Activated CD4-positive, CD25-positive, alpha-beta regulatory T cell treated with anti-CD3 and anti-CD28 coated beads, Interleukin-2, amount 50 U/mL, for 16 hours (primary cell): ENCODE results near the gene P2RX3.
"Not testable (repeated sequence)": the region's sequence is repeated elsewhere in the genome, so short reads cannot be mapped to it uniquely, and the experiment has no call there.

ENCODE experiments used
- DNase-seq: peaks from one replicate; pipeline ENCODE4 v3.0.0-alpha.2; 2020; ENCODE audit warnings: low read depth, low spot score

Gene P2RX3

DNA sequence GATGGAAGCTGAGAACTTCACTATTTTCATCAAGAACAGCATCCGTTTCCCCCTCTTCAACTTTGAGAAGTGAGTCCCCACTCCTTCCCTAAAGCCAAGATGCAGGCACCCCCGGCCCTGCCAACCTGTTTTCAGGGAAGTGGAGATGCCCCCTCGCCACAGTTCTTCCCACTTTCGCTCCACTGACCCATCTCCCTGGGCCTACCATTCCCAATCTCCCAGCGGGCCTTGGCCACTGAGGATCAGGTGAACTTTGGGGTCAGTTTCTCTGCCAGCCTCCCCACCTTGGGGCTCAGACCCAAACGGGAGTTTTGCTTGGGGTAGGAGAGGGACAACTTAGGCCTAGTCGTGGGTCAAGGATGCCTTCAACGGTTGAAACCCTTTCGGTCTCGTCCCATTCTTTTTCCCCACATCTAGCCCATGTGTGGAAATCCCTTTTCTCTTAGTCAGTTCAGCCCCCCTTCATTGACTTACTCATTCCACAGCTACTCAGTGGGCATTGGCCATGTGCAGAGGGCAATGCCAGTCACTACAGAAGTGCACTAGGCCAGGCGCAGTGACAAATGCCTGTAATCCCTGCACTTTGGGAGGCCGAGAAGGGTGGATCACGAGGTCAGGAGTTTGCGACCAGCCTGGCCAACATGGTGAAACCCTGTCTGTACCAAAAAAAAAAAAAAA lies 10.6 kb downstream of the P2RX3 start:
- no peak for DNase-seq

DNA sequence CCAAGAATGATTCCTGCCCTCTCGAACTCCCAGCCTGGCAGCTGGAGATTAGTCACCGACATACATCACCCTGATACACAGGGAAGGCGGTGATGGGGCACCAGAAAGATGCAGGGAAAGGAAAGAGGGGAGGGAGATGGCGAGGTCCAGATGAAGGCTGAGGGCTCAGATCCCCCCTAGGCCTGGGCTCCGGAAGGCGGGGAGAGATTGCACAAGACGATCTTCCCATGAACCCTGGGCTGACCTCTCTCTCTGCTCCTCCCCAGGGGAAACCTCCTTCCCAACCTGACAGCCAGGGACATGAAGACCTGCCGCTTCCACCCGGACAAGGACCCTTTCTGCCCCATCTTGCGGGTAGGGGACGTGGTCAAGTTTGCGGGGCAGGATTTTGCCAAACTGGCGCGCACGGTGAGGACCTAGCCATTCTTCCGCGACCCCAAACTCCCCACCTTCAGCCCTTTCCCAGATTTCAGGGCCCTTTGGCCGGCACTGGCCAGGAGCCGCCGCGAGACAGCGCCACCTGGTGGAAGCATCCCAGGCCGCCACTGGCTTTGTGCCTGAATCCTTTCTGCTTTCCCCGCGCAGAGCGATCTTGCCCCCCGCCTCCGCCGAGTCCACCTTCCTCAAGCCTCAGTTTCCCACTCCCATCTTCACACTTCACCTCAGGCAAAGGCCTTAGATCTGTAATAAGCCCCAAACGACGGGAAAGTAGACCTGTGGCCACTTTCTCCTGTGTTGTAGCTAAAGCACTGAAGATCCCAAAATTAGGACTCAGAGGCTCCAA lies 11.5 kb downstream of the P2RX3 start:
- peak; percentile 46 for DNase-seq

DNA sequence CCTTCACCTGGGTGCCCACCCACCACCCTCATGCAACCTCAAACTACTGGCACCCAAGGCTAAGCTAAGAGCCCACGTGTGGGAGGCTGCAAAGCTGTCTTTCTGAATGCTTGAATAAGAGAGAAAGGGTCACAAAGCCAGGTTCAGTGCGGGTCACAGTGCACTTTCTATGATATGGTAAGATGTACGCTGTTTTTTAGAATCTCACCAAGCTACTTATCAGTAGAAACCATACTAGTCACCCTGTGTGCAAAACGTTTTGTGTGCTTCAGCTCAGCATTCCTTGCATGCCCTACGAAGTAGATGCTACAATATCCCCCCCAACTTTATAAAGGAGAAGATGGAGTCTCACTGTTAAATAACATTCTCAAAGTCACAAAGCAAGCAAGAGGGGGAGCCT lies 14.9 kb downstream of the P2RX3 start:
- no peak for DNase-seq

DNA sequence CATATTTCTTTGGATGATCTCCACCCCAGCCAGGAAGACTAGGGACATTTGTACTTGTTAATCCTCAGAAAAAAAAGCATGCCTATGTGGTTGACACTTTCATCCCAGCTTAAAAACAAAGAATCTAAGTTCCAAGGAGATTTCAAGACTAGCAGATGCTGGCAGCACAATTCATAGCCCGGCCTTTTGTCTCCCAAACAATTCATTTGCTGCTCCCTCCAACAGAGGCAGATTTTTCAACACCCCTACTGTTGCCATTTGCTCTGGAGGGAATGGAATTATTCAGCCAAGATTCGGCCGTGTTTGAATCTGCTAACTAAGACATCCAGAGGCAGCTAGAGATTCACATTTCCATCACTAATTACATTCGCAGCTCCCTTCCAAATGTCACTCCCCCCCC lies 15.3 kb downstream of the P2RX3 start:
- no peak for DNase-seq

DNA sequence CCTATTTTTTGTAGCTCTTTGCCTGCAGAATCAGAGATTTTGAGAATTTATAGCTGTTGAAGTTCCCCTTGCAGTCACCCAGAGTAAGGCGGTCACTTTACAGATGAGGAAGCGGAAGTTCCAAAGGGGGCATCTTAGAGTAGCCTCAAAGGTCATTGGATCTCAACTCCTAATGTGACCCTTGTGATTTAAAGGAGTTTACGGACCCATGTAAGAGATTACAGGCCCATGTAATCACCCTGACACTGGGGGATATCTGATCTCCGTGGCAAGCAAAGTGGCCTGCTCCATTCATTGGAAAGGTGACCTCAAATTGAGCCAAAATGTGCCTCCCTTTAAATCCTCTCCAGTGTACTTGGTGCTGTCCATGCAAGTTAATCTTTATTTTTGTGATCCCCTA lies 15.7 kb downstream of the P2RX3 start:
- no peak for DNase-seq

DNA sequence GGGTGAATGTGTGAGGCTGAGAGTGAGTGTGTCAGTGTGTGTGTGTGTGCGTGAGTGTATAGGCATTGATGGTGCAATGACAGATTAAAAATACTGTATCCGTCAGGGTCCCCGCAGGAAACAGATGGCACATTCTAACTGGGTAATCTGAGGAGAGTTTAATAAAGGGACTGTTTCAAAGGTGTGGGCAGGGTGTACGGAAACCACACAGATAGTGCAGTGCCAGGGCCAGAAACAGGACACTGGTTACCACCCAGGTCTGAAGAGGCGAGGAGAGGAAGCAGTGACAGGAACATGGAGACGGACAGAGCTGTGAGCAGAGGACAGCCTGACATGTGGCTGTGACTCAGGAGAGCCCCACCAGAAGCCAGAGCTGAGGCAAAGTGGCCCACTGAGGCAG lies 16.5 kb downstream of the P2RX3 start:
- no peak for DNase-seq

DNA sequence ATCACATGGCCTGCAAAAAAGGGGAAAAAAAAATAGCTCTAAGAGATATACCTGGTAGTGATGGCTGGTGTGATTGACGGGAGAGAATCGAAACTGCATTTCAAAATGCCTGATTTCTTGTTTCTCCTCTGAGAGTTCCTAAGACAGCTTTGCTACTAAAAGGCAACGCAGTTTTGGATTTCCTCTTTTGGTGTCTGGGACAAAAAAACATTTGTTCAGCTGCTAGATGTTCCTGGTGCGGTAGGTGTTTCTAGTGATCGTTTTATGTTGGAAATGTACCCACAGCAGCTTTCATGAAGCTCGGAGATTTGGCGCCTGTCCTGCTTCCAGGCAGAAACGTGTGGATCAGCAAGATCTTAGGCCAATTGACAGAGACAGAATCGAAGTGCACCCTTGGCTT lies 18.1 kb downstream of the P2RX3 start:
- no peak for DNase-seq

DNA sequence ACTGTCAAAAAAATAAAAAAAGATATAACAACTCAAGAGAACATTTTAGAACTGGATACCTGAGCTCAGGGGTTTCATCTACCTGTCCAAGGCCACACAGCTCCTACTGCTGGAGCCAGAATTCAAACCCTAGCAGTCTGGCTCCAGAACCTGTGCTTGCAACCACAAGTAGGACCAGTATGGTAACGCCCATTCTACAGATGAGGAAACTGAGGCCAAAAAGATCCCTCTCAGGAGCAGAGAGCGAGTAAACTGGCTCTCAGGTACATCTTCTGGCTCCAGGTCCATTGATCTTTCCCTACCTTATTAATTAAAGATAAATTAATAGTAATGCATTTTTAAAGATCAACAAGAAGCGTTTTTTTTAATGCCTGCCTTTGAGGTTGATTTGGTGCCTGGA lies 19.2 kb downstream of the P2RX3 start:
- DNase-seq: no peak

DNA sequence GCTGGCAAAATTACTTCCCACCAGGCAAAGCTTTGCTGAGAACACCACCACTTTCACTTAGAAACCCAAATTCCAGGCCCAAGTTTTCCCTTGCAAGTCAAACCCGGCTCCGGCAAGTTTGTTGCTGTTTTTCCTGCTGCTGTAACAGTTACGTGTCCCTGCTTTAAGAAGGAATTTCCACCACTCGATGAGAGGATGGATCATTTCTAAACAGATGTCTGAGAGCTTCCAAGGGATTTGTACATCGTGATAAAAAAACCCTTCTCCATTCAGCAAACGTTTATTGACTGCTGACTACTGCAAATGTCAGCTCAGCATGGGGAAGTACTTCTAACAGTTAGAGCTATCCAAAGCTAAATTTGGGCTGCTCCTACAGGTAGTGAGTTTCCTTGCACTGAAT lies 19.7 kb downstream of the P2RX3 start:
- DNase-seq: no peak

DNA sequence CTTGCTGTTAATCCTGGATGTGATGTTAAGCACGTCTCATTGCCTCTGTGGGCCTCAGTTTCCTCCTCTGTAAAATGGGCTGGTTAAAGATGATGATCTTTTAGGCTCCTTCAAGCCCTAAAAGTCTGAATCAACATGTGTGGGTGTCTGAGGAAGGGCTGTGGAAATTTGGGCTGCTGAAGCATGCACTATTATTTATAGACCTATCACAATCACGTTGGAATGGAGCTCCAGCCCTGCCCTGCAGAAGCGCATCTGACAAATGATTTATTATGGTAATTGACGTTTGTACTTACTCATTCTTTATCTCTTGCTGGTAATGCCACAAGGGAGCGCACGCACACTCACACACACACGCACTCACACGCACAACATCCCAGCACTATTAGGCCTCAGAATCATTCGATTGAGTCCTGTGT lies 20.4 kb downstream of the P2RX3 start:
- no peak for DNase-seq

DNA sequence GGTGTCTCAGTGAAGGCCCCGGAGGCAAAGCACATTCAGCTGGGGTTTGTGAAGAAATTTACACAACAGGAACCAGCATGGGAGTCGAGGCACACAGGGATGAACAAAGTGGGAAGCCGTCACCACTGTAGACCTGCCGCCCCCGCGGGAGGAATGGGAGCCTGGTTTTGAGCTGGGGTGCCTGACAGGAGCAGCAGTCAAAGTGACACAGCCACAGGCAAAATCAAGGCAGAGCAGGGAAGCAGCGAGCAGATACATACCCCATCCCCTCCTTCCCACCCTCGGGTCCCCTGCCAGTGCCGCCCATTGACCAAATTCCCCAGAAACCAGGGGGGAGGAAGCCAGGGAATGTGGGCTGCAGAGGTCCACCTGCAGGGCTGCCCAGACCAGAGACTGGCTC lies 20.8 kb downstream of the P2RX3 start:
- DNase-seq: no peak

DNA sequence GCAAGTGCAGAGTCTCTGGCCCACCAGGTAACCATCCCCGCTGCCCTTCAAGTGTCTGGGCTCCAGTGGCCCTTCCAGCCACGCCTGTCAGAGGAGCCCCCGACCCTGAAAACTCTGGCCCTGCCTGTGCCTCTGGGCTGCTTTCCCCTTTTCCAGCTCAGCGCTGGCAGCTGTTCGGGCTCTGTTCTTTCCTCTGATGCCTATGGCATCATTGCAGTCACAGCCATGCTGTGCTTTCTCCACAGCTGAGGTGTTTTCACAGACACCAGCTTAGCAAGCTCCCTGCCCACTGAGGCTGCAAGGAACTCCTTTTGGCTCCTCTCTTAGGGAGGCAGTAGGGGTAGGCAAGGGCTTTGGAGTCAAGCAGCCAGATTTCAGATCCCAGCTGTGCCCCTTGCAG lies 21.2 kb downstream of the P2RX3 start:
- DNase-seq: no peak

DNA sequence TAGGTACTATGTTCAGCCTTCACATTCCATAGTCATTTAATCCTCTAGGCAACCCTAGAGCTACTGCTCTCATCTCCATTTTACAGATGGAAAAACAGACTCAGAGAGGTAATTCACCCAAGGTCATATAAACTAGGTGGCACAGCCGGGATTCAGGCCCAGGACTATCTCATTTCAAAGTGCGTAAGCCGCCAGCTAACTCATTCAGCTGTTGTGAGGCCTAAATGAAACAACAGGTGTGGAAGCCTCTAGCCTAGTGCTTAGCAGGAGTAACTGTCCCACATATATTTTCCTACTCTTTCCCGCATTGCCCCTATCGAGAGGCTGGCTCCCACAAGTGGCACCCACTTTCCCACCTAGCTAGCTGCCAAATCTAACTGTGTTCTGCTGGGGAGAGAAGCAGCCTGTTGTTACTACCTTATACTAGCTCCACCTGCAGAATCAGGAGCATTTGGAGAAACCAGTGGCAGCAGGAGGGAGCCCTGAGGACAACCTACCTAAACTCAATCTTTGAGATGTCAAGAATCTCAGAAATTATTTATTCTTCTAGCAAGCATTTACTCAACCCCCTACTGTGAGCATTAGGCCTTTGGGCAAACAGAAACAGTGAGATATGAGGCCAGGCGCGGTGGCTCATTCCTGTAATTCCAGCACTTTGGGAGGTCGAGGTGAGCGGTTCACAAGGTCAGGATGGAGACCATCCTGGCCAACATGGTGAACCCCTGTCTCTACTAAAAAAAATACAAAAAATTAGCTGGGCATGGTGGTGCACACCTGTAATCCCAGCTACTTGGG lies 21.9 kb downstream of the P2RX3 start:
- no peak for DNase-seq

DNA sequence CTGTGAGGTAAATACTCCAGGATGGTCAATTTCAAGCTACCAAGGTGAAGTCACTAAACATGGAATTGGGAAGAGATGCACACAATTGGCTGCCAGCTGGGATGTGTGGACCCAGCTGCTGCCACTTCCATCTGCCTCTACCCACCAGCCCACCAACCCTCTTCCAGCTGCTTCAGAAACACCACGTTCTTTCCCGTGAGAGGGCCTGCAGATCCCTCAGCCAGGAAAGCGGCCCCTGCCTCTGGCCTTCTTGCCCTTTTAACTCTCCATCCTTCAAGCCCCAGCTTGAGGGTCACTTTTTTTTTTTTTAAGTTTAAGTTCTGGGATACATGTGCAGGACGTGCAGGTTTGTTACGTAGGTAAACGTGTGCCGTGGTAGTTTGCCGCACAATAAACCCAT lies 22.8 kb downstream of the P2RX3 start:
- DNase-seq: no peak

DNA sequence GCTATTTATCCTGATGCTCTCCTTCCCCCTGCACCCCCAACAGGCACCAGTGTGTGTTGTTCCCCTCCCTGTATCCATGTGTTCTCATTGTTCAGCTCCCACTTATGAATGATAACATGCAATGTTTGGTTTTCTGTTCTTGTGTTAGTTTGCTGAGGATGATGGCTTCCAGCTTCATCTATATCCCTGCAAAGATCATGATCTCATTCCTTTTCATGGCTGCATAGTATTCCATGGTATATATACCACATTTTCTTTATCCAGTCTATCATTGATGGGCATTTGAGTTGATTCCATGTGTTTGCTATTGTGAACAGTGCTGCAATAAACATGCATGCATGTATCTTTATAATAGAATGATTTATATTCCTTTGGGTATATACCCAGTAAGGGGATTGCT lies 23.3 kb downstream of the P2RX3 start:
- DNase-seq: not testable (repeated sequence)

DNA sequence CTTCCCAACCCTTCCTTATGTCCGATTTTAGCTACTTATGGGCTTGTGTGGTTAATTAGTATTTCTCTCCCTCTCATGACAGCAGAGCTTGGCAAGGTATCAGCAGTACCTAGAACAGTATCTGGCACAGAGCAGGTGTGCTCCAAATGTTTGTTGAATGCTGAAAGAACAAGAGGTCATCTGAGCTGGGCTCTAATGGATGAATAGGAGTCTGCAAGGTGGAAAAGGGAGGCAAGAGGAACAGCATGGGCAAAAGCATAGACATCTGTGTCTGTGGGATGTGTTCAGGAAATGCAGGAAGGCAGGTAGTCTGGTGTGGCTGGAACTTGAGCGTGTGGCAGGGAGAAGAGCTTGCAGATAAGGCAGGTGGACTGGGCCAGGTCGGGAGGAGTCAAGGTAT lies 23.8 kb downstream of the P2RX3 start:
- DNase-seq: no peak

DNA sequence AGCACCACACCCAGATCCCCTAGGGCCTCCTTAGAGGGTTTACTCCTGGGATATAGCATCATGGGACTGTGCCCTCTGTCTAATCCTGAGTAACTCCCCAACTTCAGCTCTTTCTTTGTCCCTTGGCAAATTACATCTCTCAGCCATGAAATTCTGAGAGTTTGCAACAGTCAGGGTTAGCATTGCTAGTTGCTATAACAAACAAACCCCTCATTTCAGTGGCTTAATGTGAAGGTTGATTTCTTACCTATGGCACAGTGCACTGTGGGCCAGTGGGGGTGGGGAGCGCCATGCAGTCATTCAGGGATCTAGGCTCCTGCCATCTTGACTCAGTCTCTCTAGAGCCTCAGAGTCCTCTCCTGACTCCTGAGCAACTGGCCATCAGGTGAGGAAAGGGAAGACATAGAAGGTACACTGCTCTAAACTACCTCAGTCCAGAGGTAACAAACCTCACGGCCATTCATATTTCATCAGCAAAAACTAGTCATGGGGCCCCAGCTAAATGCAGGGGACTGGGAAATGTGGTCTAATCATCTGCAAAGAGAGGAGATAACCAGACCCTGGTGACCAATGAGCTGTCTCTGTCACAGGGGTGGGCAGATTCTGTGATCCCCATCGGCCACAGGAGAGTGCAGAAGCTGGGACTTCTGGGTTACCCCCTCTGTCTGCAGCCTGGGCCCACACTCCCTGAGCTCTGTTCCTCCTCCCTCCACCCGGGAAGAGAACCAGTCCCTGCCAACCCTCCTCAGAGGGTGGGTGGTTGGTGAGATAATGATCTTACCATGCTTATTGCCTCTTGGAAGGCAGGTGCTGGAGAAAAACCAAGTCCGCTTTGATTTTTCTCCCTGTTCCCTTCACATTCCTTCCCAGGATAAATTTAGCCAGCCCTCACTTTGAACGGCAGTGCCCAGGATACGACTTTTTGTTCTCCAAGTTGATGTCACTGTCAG lies 25.3 kb downstream of the P2RX3 start:
- no peak for DNase-seq

DNA sequence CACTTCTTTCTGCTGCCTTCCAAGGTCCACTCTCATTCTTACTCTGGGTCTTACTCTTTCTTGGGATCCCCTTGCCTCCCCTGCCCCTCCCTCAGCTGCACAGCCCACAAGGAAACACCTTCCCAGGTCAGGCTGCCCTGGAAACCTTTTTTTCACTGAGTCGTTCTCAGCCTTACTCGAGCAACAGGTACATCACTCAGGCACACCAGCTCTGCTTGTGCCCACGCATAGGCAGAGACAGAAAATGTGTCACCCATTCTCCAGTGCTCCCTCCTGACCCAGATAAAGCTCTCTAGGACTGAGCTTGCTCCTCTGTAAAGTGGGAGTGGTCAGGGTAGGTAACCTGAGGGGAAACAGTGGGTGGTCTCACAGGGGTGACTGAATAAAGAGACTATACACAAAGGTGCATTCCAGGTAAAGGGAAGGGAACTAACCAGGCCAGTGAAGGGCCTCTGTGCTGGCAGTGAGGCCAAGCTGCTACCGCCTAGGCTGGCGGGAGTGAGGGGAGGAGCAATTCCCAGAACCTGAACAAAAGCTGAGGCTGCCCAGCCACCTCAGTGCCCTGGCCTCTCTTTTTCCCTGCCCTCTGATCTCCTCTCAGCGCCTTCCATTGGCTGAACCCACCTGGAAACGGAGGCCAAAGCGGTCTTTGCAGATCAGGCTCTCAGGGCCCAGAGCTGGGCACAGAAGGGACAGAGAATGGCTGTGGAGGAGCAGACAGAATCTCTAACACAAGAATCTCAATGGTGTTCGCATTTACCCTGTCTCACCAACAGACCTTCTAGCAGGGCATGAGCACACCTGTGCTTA lies 26.9 kb downstream of the P2RX3 start:
- DNase-seq: no peak

DNA sequence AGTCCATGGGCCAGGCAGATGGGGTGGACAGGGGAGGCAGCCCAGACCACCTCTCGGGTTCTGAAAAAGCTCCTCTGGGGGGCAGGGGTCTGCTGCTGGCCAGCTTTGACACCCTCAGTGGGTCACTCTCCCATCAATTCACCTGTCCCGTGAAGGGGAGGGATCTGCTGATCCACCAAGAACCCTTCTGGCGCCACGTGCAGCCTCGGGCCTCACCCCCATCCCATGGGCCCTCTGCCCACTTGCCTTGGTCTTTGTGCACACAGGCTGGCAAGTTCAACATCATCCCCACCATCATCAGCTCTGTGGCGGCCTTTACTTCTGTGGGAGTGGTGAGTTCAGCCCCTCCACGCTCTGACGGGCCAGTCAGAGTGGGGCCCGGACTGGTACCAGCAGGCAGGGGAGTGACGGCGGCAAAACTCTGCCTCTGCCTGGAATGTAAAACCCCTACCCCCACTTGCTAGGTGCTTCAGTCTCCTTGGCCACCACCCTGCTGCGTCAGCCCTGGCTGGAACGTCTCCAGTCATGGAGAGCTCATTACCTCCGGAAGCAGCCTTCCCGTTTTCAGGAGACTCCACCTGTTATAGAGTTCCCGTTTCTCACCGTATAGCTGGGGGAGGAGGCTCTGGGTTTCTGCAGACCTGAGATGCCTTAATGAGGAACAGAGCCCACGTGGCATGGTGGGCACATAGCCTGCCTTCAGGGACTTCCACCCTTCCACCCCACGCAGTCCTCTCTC lies 30.1 kb downstream of the P2RX3 start:
- DNase-seq: no peak

DNA sequence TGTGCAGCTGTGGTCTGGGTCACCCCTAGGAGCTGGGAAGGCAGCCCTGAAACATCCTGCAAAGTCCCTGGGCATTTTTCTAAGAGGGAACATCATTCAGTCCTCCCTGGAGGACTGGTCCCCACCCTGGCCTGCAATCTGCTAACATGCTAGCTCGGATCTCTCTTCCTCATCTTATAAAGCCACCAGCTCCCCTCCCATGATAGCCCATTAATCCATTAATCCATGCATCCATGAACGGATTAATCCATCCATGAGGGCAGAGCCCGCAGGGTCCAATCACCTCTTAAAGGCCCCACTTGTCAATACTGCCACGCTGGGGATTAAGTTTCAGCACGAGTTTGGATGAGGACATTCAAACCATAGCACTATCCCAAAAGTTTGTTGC lies 30.7 kb downstream of the P2RX3 start:
- DNase-seq: no peak
